H1 (cell line): ENCODE results near the gene SLMAP. TPM values are rescaled to one million over a fixed set of nuclear protein-coding genes. Genes with fewer than 3 reads are reported as not detected.

ENCODE experiments used
- CTCF ChIA-PET: fragments of 300-600 bp; sonication (Branson Sonifier 250); formaldehyde crosslinking; loops from one replicate; lab custom pipeline; 2021; ENCODE audit not compliant: partially characterized antibody; lab: Charles Lee
- POLR2A ChIA-PET: fragments of 300-600 bp; sonication (Branson Sonifier 250); formaldehyde crosslinking; loops from one replicate; lab custom pipeline; 2021; ENCODE audit warnings: inconsistent platforms; ENCODE audit not compliant: partially characterized antibody; lab: Charles Lee
- DNase-seq, 2 experiments: peaks; one replicate each; pipeline versions ENCODE4 v3.0.0 to v3.0.0-alpha.2; 2010 to 2022; ENCODE audit warnings: low spot score in 2 of 2, low read depth in 1 of 2, mixed read lengths in 1 of 2
- FAIRE-seq: peaks from 2 replicates; lab custom pipeline; 2011; peaks lifted over from hg19 to GRCh38; lab: Jason Lieb, UNC
- H2AFZ ChIP-seq: 2 replicates; pipeline ENCODE4 v1.8.1; 2012; ENCODE audit warnings: low read length, inconsistent platforms
- H2AK5ac ChIP-seq: 2 replicates; pipeline ENCODE4 v1.6.1; 2013; ENCODE audit warnings: low read depth, low read length
- H2BK120ac ChIP-seq: replicated peaks from 2 replicates; pipeline ENCODE3; 2013; ENCODE audit warnings: low read depth, low read length, inconsistent platforms
- H2BK12ac ChIP-seq: 2 replicates; pipeline ENCODE4 v1.6.1; 2013; ENCODE audit warnings: low read depth, low read length
- H2BK15ac ChIP-seq: 2 replicates; pipeline ENCODE4 v1.6.1; 2013; ENCODE audit warnings: low read length
- H2BK20ac ChIP-seq: 2 replicates; pipeline ENCODE4 v1.6.1; 2013; ENCODE audit warnings: low read length
- H2BK5ac ChIP-seq: 2 replicates; pipeline ENCODE4 v1.6.1; 2013; ENCODE audit warnings: low read depth, low read length
- H3K14ac ChIP-seq: 2 replicates; pipeline ENCODE4 v1.6.1; 2013; ENCODE audit warnings: inconsistent platforms; ENCODE audit not compliant: insufficient read length
- H3K18ac ChIP-seq: 2 replicates; pipeline ENCODE4 v1.6.1; 2013; ENCODE audit warnings: low read length; ENCODE audit errors: extremely low read depth
- H3K23ac ChIP-seq: 2 replicates; pipeline ENCODE4 v1.6.1; 2013; ENCODE audit warnings: inconsistent platforms; ENCODE audit not compliant: insufficient read length
- H3K23me2 ChIP-seq: 2 replicates; pipeline ENCODE4 v1.6.1; 2013; ENCODE audit warnings: low read depth, low read length
- H3K27ac ChIP-seq: 2 replicates; pipeline ENCODE4 v1.6.1; 2011; ENCODE audit warnings: low read depth, low read length, inconsistent platforms
- H3K27me3 ChIP-seq, 4 experiments: replicated peaks in 1 of 4; 1 replicate in 1 of 4; 2 replicates in 3 of 4; pipeline versions ENCODE4 v1.6.1 to v1.8.1; 2011 to 2013; ENCODE audit warnings: low read length in 3 of 4, mild to moderate bottlenecking in 3 of 4, inconsistent platforms in 2 of 4, mixed read lengths in 2 of 4, moderate library complexity in 1 of 4; ENCODE audit not compliant: control insufficient read depth in 3 of 4, insufficient read depth in 3 of 4; ENCODE audit errors: extremely low read depth in 1 of 4
- H3K36me3 ChIP-seq, 4 experiments: 2 replicates each; pipeline versions ENCODE4 v1.6.1 to v1.8.1; 2011 to 2013; ENCODE audit warnings: mild to moderate bottlenecking in 4 of 4, low read length in 3 of 4, moderate library complexity in 2 of 4, control low read depth in 1 of 4, inconsistent platforms in 1 of 4; ENCODE audit not compliant: insufficient read depth in 4 of 4, control insufficient read depth in 2 of 4
- H3K4ac ChIP-seq: replicated peaks from 2 replicates; pipeline ENCODE3; 2013; ENCODE audit warnings: low read length, low read depth, mixed read lengths, inconsistent platforms; ENCODE audit not compliant: insufficient read length
- H3K4me1 ChIP-seq, 4 experiments: replicated peaks in 1 of 4; 1 replicate in 1 of 4; 2 replicates in 3 of 4; pipeline versions ENCODE4 v1.6.1 to v1.8.1; 2011 to 2013; ENCODE audit warnings: low read length in 3 of 4, inconsistent platforms in 2 of 4, mixed read lengths in 1 of 4; ENCODE audit not compliant: insufficient read depth in 4 of 4, control insufficient read depth in 3 of 4
- H3K4me2 ChIP-seq, 2 experiments: 2 replicates each; pipeline versions ENCODE4 v1.6.1 to v1.8.1; 2011 to 2013; ENCODE audit warnings: low read depth in 2 of 2, low read length in 2 of 2, control low read depth in 1 of 2, inconsistent platforms in 1 of 2, mild to moderate bottlenecking in 1 of 2; ENCODE audit not compliant: insufficient read depth in 1 of 2
- H3K4me3 ChIP-seq, 4 experiments: fragments of 200-600, 300-600 bp in 1 of 4; sonication (generic), shearing (Covaris generic), sonication (Bioruptor Twin) in 1 of 4; 2 replicates each; pipeline versions ENCODE4 v1.5.1 to v1.8.1; 2011 to 2016; ENCODE audit warnings: low read length in 4 of 4, low read depth in 3 of 4, control low read depth in 2 of 4, inconsistent platforms in 2 of 4, mild to moderate bottlenecking in 2 of 4, mixed read lengths in 1 of 4, moderate library complexity in 1 of 4; ENCODE audit not compliant: insufficient read depth in 2 of 4; ENCODE audit errors: extremely low read depth in 1 of 4
- H3K56ac ChIP-seq: replicated peaks from 2 replicates; pipeline ENCODE3; 2013; ENCODE audit warnings: low read depth, mild to moderate bottlenecking, mixed read lengths, low read length, inconsistent platforms; ENCODE audit not compliant: insufficient read length
- H3K79me1 ChIP-seq: 2 replicates; pipeline ENCODE4 v1.6.1; 2013; ENCODE audit warnings: low read depth, low read length, control low read depth
- H3K79me2 ChIP-seq, 2 experiments: 2 replicates each; pipeline versions ENCODE4 v1.6.1 to v1.8.1; 2012 to 2013; ENCODE audit warnings: low read length in 2 of 2, mild to moderate bottlenecking in 2 of 2, inconsistent platforms in 1 of 2; ENCODE audit not compliant: insufficient read depth in 2 of 2, control insufficient read depth in 1 of 2
- H3K9ac ChIP-seq, 4 experiments: replicated peaks in 1 of 4; 1 replicate in 1 of 4; 2 replicates in 3 of 4; pipeline versions ENCODE4 v1.6.1 to v1.8.1; 2011 to 2013; ENCODE audit warnings: low read depth in 3 of 4, low read length in 3 of 4, control low read depth in 2 of 4, mild to moderate bottlenecking in 2 of 4, moderate library complexity in 2 of 4, inconsistent platforms in 1 of 4; ENCODE audit errors: extremely low read depth in 1 of 4
- H3K9me3 ChIP-seq, 2 experiments: 2 replicates each; pipeline versions ENCODE4 v1.6.1 to v1.8.1; 2012 to 2013; ENCODE audit warnings: mild to moderate bottlenecking in 2 of 2, moderate library complexity in 2 of 2, control low read depth in 1 of 2, inconsistent platforms in 1 of 2, low read depth in 1 of 2, low read length in 1 of 2, mixed read lengths in 1 of 2; ENCODE audit not compliant: insufficient read depth in 2 of 2
- H4K20me1 ChIP-seq, 2 experiments: replicated peaks in 1 of 2; 2 replicates each; pipeline versions ENCODE3 to v1.8.1; 2011 to 2013; ENCODE audit warnings: inconsistent platforms in 2 of 2, low read length in 2 of 2, mild to moderate bottlenecking in 1 of 2; ENCODE audit not compliant: insufficient read depth in 2 of 2, control insufficient read depth in 1 of 2
- H4K5ac ChIP-seq: 2 replicates; pipeline ENCODE4 v1.6.1; 2013; ENCODE audit warnings: low read length, low read depth, mixed read lengths, inconsistent platforms; ENCODE audit not compliant: insufficient read length
- H4K8ac ChIP-seq: 2 replicates; pipeline ENCODE4 v1.8.0; 2013; ENCODE audit warnings: mild to moderate bottlenecking, moderate library complexity, low read length, inconsistent platforms; ENCODE audit not compliant: insufficient read depth; ENCODE audit errors: extremely low read depth
- H4K91ac ChIP-seq: replicated peaks from 2 replicates; pipeline ENCODE3; 2013; ENCODE audit warnings: low read length, mixed read lengths, inconsistent platforms; ENCODE audit not compliant: insufficient read length
- GTF2F1 ChIP-seq: IDR thresholded peaks from 2 replicates; pipeline ENCODE4 v1.6.1; 2012; ENCODE audit warnings: low read depth, low read length, improper control_type of control experiment, borderline replicate concordance
- PHF8 ChIP-seq: fragments of 200-600 bp; sonication (generic); conservative IDR thresholded peaks from 2 replicates; pipeline ENCODE4 v1.7.1; 2012; ENCODE audit warnings: low read depth, mild to moderate bottlenecking, inconsistent platforms, low read length, moderate library complexity
- RBBP5 ChIP-seq: IDR thresholded peaks from 2 replicates; pipeline ENCODE4 v1.7.1; 2012; ENCODE audit warnings: low read depth, mild to moderate bottlenecking, inconsistent platforms, low read length, moderate library complexity, borderline replicate concordance
- SIN3A ChIP-seq, 2 experiments: IDR thresholded peaks in 1 of 2; conservative IDR thresholded peaks in 1 of 2; 2 replicates each; pipeline ENCODE4 v1.6.1; 2011 to 2012; ENCODE audit warnings: low read length in 2 of 2, improper control_type of control experiment in 1 of 2, low read depth in 1 of 2, mild to moderate bottlenecking in 1 of 2
- SP1 ChIP-seq: IDR thresholded peaks from 2 replicates; pipeline ENCODE4 v1.6.1; 2011; ENCODE audit warnings: low read depth, low read length
- TAF7 ChIP-seq: optimal IDR thresholded peaks from 2 replicates; pipeline ENCODE3; 2011; ENCODE audit warnings: low read depth, mild to moderate bottlenecking, inconsistent platforms, low read length, moderate library complexity, borderline replicate concordance
- TCF12 ChIP-seq: IDR thresholded peaks from 2 replicates; pipeline ENCODE4 v1.6.1; 2011; ENCODE audit warnings: low read depth, mild to moderate bottlenecking, low read length
- USF2 ChIP-seq: IDR thresholded peaks from 2 replicates; pipeline ENCODE4 v1.6.1; 2011; ENCODE audit warnings: low read length, improper control_type of control experiment
- WGBS, 2 experiments: shearing (Covaris generic) in 1 of 2; methylation state at CpG; one replicate each; pipeline versions ENCODE4 v1.1.6 to v1.1.7; 2013 to 2015; ENCODE audit warnings: low lambda C conversion rate in 2 of 2, mixed read lengths in 2 of 2, inconsistent platforms in 1 of 2, low coverage in 1 of 2, missing lambda C conversion rate in 1 of 2; ENCODE audit not compliant: insufficient replicate concordance in 2 of 2, insufficient coverage in 1 of 2, insufficient read length in 1 of 2; ENCODE audit errors: extremely low coverage in 1 of 2, missing lambda C conversion rate in 1 of 2; 5-methylcytosine and 5-hydroxymethylcytosine counted together
- polyA plus RNA-seq, 7 experiments: library from polyadenylated mRNA; depleted of rRNA in 3 of 7; stranded (reverse) in 5 of 7; unstranded in 2 of 7; fragments of >200 nt in 5 of 7; fragments of 200-250 nt in 2 of 7; gene quantifications; 1 replicate in 5 of 7; 2 replicates in 1 of 7; 4 replicates in 1 of 7; pipeline versions ENCODE4 v1.2.1 to v1.2.3, GENCODE V29; 2011 to 2013; ENCODE audit warnings: missing spikeins in 2 of 7, mixed read lengths in 2 of 7
- total RNA-seq: library from RNA; stranded (reverse); fragmentation: NEBNext Ultra II Directional; extraction: Animal tissue kit (Norgen Biotek cat#: 25700); gene quantifications from 2 replicates; pipeline ENCODE4 v1.2.1, GENCODE V29; 2021

The SLMAP gene
- total and polyA plus RNA-seq, 2 of the 8 experiments (the other 6 are each of a cell fraction or from before 2014, with no cell fraction given) = 13.6 to 70.4 TPM

DNA sequence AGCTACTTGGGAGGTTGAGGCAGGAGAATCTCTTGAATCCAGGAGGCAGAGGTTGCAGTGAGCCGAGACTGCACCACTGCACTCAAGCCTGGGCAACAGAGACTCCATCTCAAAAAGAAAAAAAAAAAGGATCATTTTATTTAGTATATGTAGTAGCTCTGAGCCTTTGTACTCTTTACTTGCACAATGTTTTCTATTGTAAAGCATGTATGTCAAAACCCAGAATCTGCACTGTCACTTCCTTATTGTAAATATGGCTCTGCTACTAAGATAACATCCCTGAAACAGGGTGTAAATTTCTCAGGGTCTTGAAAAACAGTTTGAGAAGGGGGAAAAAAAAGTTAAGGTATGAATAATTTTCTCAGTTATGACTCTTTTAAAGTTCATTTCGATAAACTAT lies 35.1 kb downstream of the SLMAP start:
- no peak overlapping the region for H3K18ac ChIP-seq
- no peak overlapping the region for H3K23ac ChIP-seq
- no peak overlapping the region for H2BK20ac ChIP-seq
- H3K9me3 ChIP-seq = no peaks in the 10 kb centered on the region
- H2BK5ac ChIP-seq = no peak overlapping the region
- H4K20me1 ChIP-seq = peaks cover 0 to 6% of the 10 kb centered on the region in 2 experiments
- H2BK12ac ChIP-seq = no peak overlapping the region
- POLR2A ChIA-PET = interaction anchor here (0.6 to 0.8 kb wide), 3 partner anchors 11 to 162 kb away, joined by 3 to 4 read pairs (median 3); no protein-coding TSS in a partner anchor
- no peak overlapping the region for H2BK120ac ChIP-seq
- no peaks in the 10 kb centered on the region for H3K36me3 ChIP-seq
- DNase-seq = no peak
- H4K5ac ChIP-seq = no peak overlapping the region
- no peak for FAIRE-seq
- no peaks in the 10 kb centered on the region for H3K23me2 ChIP-seq
- no peak overlapping the region for H2BK15ac ChIP-seq
- H3K27me3 ChIP-seq = no peaks in the 10 kb centered on the region
- H3K79me1 ChIP-seq = peaks cover 3% of the 10 kb centered on the region; the same call in 1 of the 2 replicates
- H2AFZ ChIP-seq = no peak overlapping the region
- H3K9ac ChIP-seq = no peak overlapping the region
- no peak overlapping the region for H3K14ac ChIP-seq
- H4K91ac ChIP-seq = no peak overlapping the region
- peaks cover 0 to 80% of the 10 kb centered on the region in 2 experiments for H3K79me2 ChIP-seq
- H2AK5ac ChIP-seq = no peak overlapping the region
- H3K4ac ChIP-seq = no peak overlapping the region
- no peak overlapping the region for H4K8ac ChIP-seq
- no peak overlapping the region for H3K4me2 ChIP-seq
- H3K27ac ChIP-seq = no peak overlapping the region
- WGBS, 2 experiments = 89% methylated on average over 2 of the region's 2 CpGs; no CpG with 5 or more reads in 1 of the 2 experiments
- H3K4me1 ChIP-seq = peaks cover 0 to 9% (median 3%) of the 10 kb centered on the region in 4 experiments; a peak in 4 of 7 replicates
- H3K56ac ChIP-seq = no peak overlapping the region
- no peak overlapping the region for H3K4me3 ChIP-seq
- CTCF ChIA-PET = interaction anchor here (1.5 kb wide), 1 partner anchor 65 kb away, joined by 3 read pairs; no protein-coding TSS in a partner anchor
- TF ChIP-seq GTF2F1 (no peak), TCF12 (no peak), RBBP5 (no peak), USF2 (no peak), PHF8 (no peak), SIN3A (conservative IDR thresholded peaks at IDR 0.05 in 1 of 2, IDR thresholded peaks at IDR 0.05 in 1 of 2; ENCODE audit: low read depth in 1 of 2, low read length in 2 of 2) (no peak), SP1 (no peak), TAF7 (no peak)
